Adrenal gland (tissue), 5 donors: ENCODE measurements around the gene EMC1.

Experiments
- CTCF ChIP-seq, 6 experiments: fragments of 450-650 bp in 4 of 6; fragments of 200-600 bp in 2 of 6; sonication (generic) in 1 of 6; IDR thresholded peaks; 1 replicate in 5 of 6; 2 replicates in 1 of 6; pipeline versions ENCODE4 v1.5.1 to v1.8.0; 2016 to 2021; ENCODE audit warnings: antibody characterized with exemption in 6 of 6, mild to moderate bottlenecking in 2 of 6, moderate library complexity in 1 of 6
- POLR2A ChIP-seq, 2 donors: fragments of 450-650 bp; IDR thresholded peaks; one replicate each; pipeline ENCODE4 v1.6.1; 2017; ENCODE audit warnings: antibody characterized with exemption in 2 of 2, mild to moderate bottlenecking in 2 of 2, moderate library complexity in 1 of 2
- donor health status: DM: no; HTN: no; CAD: no.

- TF ChIP-seq CTCF (IDR thresholded peaks at IDR 0.05), result peak; percentile 90 to 98 (median 95)
- TF ChIP-seq POLR2A (IDR thresholded peaks at IDR 0.05), result no peak
These were observed 10.4 kb downstream of the EMC1 start for GRCh38 chr1:19240673-19241538.
